Fibroblast of lung (primary cell): ENCODE data around the gene HIVEP3. TPM values are rescaled to one million over a fixed set of nuclear protein-coding genes. Genes with fewer than 3 reads are reported as not detected.

ENCODE experiments used
- DNase-seq, 2 donors: peaks; one replicate each; pipeline versions ENCODE4 v3.0.0 to v3.0.0-alpha.2; 2010; ENCODE audit warnings: low read depth in 2 of 2
- H2AFZ ChIP-seq: 2 replicates; pipeline ENCODE4 v1.5.1; 2012; ENCODE audit warnings: low read length, control low read depth, inconsistent platforms
- H3K27ac ChIP-seq: 2 replicates; pipeline ENCODE4 v1.5.1; 2011; ENCODE audit warnings: low read length, control low read depth; ENCODE audit not compliant: insufficient read depth
- H3K27me3 ChIP-seq: 2 replicates; pipeline ENCODE4 v1.5.1; 2011; ENCODE audit warnings: mild to moderate bottlenecking, low read length; ENCODE audit not compliant: control insufficient read depth, insufficient read depth
- H3K36me3 ChIP-seq: 2 replicates; pipeline ENCODE4 v1.5.1; 2011; ENCODE audit warnings: low read length; ENCODE audit not compliant: control insufficient read depth, insufficient read depth
- H3K4me1 ChIP-seq: 2 replicates; pipeline ENCODE4 v1.5.1; 2011; ENCODE audit warnings: low read length; ENCODE audit not compliant: control insufficient read depth, insufficient read depth; ENCODE audit errors: extremely low read depth
- H3K4me2 ChIP-seq: 2 replicates; pipeline ENCODE4 v1.5.1; 2011; ENCODE audit warnings: low read length, control low read depth; ENCODE audit not compliant: insufficient read depth; ENCODE audit errors: extremely low read depth
- H3K4me3 ChIP-seq, 4 experiments: fragments of 200-600 bp in 1 of 4; sonication (generic) in 1 of 4; replicated peaks in 1 of 4; 2 replicates each; pipeline ENCODE4 v1.5.1; 2011 to 2016; ENCODE audit warnings: low read length in 4 of 4, low read depth in 3 of 4, mild to moderate bottlenecking in 3 of 4, control low read depth in 2 of 4, inconsistent platforms in 1 of 4, mixed read lengths in 1 of 4; ENCODE audit not compliant: insufficient read depth in 1 of 4; ENCODE audit errors: control extremely low read depth in 1 of 4
- H3K79me2 ChIP-seq: 2 replicates; pipeline ENCODE4 v1.5.1; 2012; ENCODE audit warnings: mild to moderate bottlenecking, low read length, inconsistent platforms; ENCODE audit not compliant: control insufficient read depth, insufficient read depth
- H3K9ac ChIP-seq: 2 replicates; pipeline ENCODE4 v1.5.1; 2011; ENCODE audit warnings: mild to moderate bottlenecking, low read length, control low read depth; ENCODE audit not compliant: insufficient read depth
- H3K9me3 ChIP-seq: 2 replicates; pipeline ENCODE4 v1.5.1; 2012; ENCODE audit warnings: low read depth, low read length; ENCODE audit not compliant: control insufficient read depth, insufficient read depth
- H4K20me1 ChIP-seq: 2 replicates; pipeline ENCODE4 v1.5.1; 2011; ENCODE audit warnings: low read length; ENCODE audit not compliant: control insufficient read depth, insufficient read depth; ENCODE audit errors: extremely low read depth
- CTCF ChIP-seq, 2 donors: IDR thresholded peaks in 1 of 2; conservative IDR thresholded peaks in 1 of 2; 1 replicate in 1 of 2; 2 replicates in 1 of 2; pipeline ENCODE4 v1.5.1; 2011 to 2012; ENCODE audit warnings: low read length in 2 of 2, control low read depth in 1 of 2, inconsistent platforms in 1 of 2, low read depth in 1 of 2, mild to moderate bottlenecking in 1 of 2
- EZH2 ChIP-seq: IDR thresholded peaks from 2 replicates; pipeline ENCODE4 v1.5.1; 2012; ENCODE audit warnings: low read length, control low read depth, mild to moderate bottlenecking; ENCODE audit errors: missing control alignments
- polyA plus RNA-seq, 2 donors: library from polyadenylated mRNA; depleted of rRNA in 1 of 2; stranded (reverse) in 1 of 2; unstranded in 1 of 2; fragments of >200 nt; gene quantifications; 2 replicates each; pipeline ENCODE4 v1.2.1, GENCODE V29; 2011 to 2012; ENCODE audit warnings: missing spikeins in 1 of 2
- total RNA-seq: library from RNA; depleted of rRNA; stranded (reverse); fragments of >200 nt; gene quantifications from 2 replicates; pipeline ENCODE4 v1.2.1, GENCODE V29; 2014

Gene HIVEP3
- total and polyA plus RNA-seq, 2 donors (not counting 1 experiment from before 2014, with no cell fraction given), result 0.83 to 3.2 TPM

GRCh38 chr1:41663671-41664400, 254.9 kb downstream of the HIVEP3 start:
- no peak for TF ChIP-seq EZH2
- TF ChIP-seq CTCF (conservative IDR thresholded peaks at IDR 0.05 in 1 of 2, IDR thresholded peaks at IDR 0.05 in 1 of 2; ENCODE audit: low read depth in 1 of 2, low read length in 2 of 2), result no peak
- Histone ChIP-seq H3K9ac (no peak overlapping the region), H2AFZ (no peak overlapping the region), H3K9me3 (no peaks in the 10 kb centered on the region), H3K4me3 (no peak overlapping the region), H3K4me2 (no peak overlapping the region), H3K36me3 (no peaks in the 10 kb centered on the region), H3K27ac (no peak overlapping the region), H3K79me2 (no peaks in the 10 kb centered on the region), H4K20me1 (no peaks in the 10 kb centered on the region), H3K4me1 (peaks cover 5% of the 10 kb centered on the region), H3K27me3 (no peaks in the 10 kb centered on the region)
- DNase-seq, result peak in 1 of 2 donors; percentile 42

DNA sequence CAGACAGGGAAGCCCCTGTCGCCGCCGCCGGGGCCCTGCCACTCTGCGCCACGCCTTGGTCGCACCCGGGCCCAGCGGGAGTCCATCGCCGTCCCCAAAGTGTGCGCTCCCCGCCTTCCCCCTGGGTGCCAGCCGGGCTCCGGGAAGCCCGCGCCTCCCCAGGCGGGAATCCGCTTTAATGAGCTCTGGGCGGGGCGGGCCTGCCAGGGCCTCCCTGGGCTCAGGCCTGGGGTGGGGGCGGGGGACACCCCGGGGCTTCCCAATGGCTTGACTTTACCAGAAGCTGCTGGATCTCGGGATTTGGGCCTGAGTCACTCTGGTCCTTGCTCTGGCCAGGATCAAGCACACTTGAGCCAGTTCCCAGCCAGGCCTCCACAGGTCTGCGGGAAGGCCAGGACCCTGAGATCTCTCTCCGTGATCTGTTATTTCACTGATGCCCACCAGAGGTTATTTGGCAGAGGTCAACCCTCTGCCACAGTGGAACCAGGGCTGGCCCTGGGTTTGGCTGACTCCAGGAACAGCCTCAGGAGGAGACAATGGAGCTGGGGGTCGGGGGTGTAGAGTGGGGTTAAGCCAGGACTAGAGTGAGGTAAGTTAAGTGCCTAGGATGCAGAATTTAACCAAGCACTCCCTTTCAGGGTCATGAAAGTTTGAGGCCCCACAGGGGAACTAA, 255.8 kb downstream of the HIVEP3 start:
- no peak overlapping the region for H3K27ac ChIP-seq
- peak overlapping the region in 1 of 4 experiments; percentile 57 for H3K4me3 ChIP-seq
- H2AFZ ChIP-seq, result no peak overlapping the region

More for the DNA sequence above, 255.8 kb downstream of the HIVEP3 start:
- no peaks in the 10 kb centered on the region for H3K36me3 ChIP-seq
- TF ChIP-seq EZH2 (no peak), CTCF (conservative IDR thresholded peaks at IDR 0.05 in 1 of 2, IDR thresholded peaks at IDR 0.05 in 1 of 2; ENCODE audit: low read depth in 1 of 2, low read length in 2 of 2) (no peak)
- H3K4me2 ChIP-seq, result peak overlapping the region; percentile 29
- no peaks in the 10 kb centered on the region for H4K20me1 ChIP-seq
- peaks cover 5% of the 10 kb centered on the region for H3K4me1 ChIP-seq
- peak; percentile 71 to 85 for DNase-seq
- no peaks in the 10 kb centered on the region for H3K79me2 ChIP-seq
- H3K9me3 ChIP-seq, result no peaks in the 10 kb centered on the region
- H3K9ac ChIP-seq, result peak overlapping the region; percentile 76
- no peaks in the 10 kb centered on the region for H3K27me3 ChIP-seq
